Epithelial cell of esophagus (primary cell): ENCODE results near the gene WDR48.

Experiments used
- DNase-seq: peaks from one replicate; pipeline ENCODE4 v3.0.0; 2010; ENCODE audit warnings: low read depth
- H3K4me3 ChIP-seq: 2 replicates; pipeline ENCODE4 v1.5.1; 2011; ENCODE audit warnings: mild to moderate bottlenecking, low read length, control low read depth
- TF ChIP-seq, protein P1 (sequence below): IDR thresholded peaks from 2 replicates; pipeline ENCODE4 v1.5.1; 2011; ENCODE audit warnings: low read depth, mild to moderate bottlenecking, low read length, control low read depth, inconsistent platforms; ENCODE audit not compliant: insufficient read depth; ENCODE audit errors: missing control alignments

WDR48 gene

GRCh38 chr3:39099738-39100499, 48.1 kb downstream of the WDR48 start:
- DNase-seq = no peak
- no peak overlapping the region for H3K4me3 ChIP-seq
- TF ChIP-seq, protein P1, sequence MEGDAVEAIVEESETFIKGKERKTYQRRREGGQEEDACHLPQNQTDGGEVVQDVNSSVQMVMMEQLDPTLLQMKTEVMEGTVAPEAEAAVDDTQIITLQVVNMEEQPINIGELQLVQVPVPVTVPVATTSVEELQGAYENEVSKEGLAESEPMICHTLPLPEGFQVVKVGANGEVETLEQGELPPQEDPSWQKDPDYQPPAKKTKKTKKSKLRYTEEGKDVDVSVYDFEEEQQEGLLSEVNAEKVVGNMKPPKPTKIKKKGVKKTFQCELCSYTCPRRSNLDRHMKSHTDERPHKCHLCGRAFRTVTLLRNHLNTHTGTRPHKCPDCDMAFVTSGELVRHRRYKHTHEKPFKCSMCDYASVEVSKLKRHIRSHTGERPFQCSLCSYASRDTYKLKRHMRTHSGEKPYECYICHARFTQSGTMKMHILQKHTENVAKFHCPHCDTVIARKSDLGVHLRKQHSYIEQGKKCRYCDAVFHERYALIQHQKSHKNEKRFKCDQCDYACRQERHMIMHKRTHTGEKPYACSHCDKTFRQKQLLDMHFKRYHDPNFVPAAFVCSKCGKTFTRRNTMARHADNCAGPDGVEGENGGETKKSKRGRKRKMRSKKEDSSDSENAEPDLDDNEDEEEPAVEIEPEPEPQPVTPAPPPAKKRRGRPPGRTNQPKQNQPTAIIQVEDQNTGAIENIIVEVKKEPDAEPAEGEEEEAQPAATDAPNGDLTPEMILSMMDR = no peak

GRCh38 chr3:39100500-39100886, 48.7 kb downstream of the WDR48 start:
- TF ChIP-seq, protein P1 = no peak
- no peak overlapping the region for H3K4me3 ChIP-seq
- no peak for DNase-seq

GRCh38 chr3:39101022-39101689, 49.3 kb downstream of the WDR48 start:
- H3K4me3 ChIP-seq = no peak overlapping the region
- TF ChIP-seq, protein P1 = peak; percentile 76
- DNase-seq = peak; percentile 54

DNA sequence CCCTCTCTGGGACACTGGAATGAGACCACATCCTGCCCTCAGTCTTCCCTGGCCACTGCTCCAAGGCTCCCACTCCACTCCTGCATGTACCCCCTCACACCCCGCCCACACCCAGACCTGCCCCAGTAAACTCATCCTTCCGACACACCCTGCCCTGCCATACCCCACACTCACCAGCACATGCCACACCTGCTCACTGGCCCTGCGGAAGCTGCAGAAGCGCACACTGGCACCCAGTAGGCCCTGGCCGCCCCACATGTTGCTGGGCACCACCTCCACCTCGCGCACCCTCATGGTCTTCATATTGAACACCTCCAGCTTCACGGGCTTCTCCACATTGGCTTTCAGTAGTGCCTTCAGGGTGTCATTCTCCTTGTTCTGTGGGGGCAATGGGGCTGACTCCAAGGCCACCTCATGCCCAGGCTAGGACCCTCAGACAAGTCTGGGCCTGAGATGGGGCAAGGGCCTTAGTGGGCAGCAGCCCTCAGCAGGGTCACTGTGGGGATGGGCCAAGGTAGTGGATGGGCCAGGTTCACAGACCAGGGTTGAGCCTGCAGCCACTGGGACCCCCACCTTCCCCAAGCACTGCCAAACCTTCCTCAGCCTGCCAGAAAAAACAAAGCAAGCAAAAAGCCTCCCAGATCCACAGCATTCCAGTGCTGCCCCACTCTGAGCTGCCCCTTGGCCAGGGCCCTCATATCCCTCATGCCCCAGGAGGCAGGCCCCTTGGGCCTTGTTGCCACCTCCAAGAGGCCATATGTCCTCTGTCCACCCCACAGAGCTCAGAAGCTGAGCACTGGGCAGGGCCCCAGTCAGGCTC, 50.9 kb downstream of the WDR48 start:
- TF ChIP-seq, protein P1 = no peak
- no peak overlapping the region for H3K4me3 ChIP-seq
- DNase-seq = no peak

- TF ChIP-seq, protein P1 = no peak
- DNase-seq = no peak
- no peak overlapping the region for H3K4me3 ChIP-seq
Observed at GRCh38 chr3:39103324-39103693, 51.5 kb downstream of the WDR48 start.

DNA sequence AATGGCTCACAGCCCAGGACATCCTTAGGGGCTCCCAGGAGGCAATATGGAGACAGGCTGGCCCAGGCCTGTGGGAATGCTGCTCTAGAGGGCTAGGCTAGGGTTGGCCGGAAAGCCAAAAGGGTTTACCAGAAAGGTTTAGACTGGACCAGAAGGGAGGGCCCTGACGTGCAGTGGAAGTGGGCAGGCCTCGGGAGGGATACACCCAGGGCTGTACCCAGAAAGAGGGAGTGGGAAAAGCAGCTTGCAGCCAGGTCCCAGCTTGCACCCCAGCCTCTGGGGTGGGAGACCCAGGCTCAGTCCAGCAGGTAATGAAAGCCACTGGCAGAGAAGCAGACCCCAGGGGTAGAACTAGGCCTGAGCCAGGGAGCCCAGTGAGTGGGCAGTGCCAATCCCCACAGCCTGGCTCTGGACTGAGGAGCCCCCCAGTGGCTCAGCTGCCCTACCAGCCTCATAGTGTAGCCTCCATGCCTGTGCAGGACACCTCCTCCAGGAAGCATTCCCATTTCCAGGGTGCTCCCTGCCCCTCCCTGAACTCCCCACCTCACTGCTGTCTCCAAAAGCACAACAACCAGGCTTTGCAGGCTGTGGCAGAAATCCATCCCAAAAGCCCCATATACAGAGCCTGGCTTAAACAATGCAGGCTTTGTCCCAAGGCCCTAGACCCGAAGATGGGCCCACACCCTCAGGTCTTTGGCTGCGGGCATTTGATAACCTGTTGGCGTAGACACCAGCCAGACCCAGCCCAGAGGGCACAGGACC, 52.2 kb downstream of the WDR48 start:
- H3K4me3 ChIP-seq = no peak overlapping the region
- no peak for DNase-seq
- TF ChIP-seq, protein P1 = no peak
